Activated CD4-positive, alpha-beta memory T cell treated with anti-CD3 and anti-CD28 coated beads for 36 hours (primary cell): ENCODE results near the gene KCTD3. TPM values are rescaled to one million over a fixed set of nuclear protein-coding genes. Genes with fewer than 3 reads are reported as not detected.

Source experiments
- CTCF ChIA-PET: fragments of 350-600 bp; sonication (Branson Sonifier 250); formaldehyde crosslinking; loops from one replicate; lab custom pipeline; 2021; ENCODE audit warnings: antibody characterized with exemption, inconsistent platforms; lab: Charles Lee
- POLR2A ChIA-PET: fragments of 350-600 bp; sonication (Branson Sonifier 250); formaldehyde crosslinking; loops from one replicate; lab custom pipeline; 2021; ENCODE audit warnings: antibody characterized with exemption; lab: Charles Lee
- DNase-seq: peaks from one replicate; pipeline ENCODE4 v3.0.0-alpha.2; 2020
- H3K27ac Mint-ChIP-seq: one replicate; pipeline ENCODE4 v1.8.0; 2021; ENCODE audit warnings: mixed read lengths
- H3K27me3 Mint-ChIP-seq: one replicate; pipeline ENCODE4 v1.8.0; 2021; ENCODE audit warnings: mixed read lengths
- H3K36me3 Mint-ChIP-seq: one replicate; pipeline ENCODE4 v1.8.0; 2021; ENCODE audit warnings: mixed read lengths
- H3K4me1 Mint-ChIP-seq: one replicate; pipeline ENCODE4 v1.8.0; 2021; ENCODE audit warnings: low read depth, mixed read lengths
- H3K4me3 Mint-ChIP-seq: one replicate; pipeline ENCODE4 v1.8.0; 2021; ENCODE audit warnings: mild to moderate bottlenecking, mixed read lengths
- H3K9me3 Mint-ChIP-seq: one replicate; pipeline ENCODE4 v1.8.0; 2021; ENCODE audit warnings: mixed read lengths
- intact Hi-C: fragments of 100-400 bp; cut with micrococcal nuclease; formaldehyde crosslinking; loops from one replicate; pipeline ENCODE4 v1.15.1; 2023
- total RNA-seq, 2 experiments: library from RNA; stranded (reverse); gene quantifications; one replicate each; pipeline ENCODE4 v1.2.3, GENCODE V29; 2021

KCTD3 gene
- total RNA-seq, 2 experiments from 2014 or later: 1.3 to 2.7 TPM

DNA sequence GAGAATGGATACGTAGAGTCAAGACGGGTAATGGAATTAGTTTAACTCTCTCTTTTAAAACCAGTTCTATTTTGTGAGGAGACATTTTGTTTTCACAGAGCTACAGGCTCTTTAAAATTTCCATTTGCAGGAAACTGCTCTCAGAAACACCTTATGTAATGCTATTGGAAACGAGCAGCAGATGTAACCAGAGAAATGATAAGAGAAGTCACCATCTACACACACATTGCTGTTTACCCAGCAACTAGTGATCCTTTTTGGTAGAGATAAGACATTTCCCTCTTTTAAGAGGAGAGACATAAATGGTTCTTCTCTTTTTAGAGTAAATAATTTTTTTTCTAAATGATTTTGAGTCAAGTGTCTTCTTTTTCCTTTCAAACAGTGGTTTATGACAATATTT, 80.6 kb downstream of the KCTD3 start:
- DNase-seq: no peak
- POLR2A ChIA-PET: no interaction called here
- no peak overlapping the region for H3K27ac Mint-ChIP-seq
- no peaks in the 10 kb centered on the region for H3K36me3 Mint-ChIP-seq
- H3K4me3 Mint-ChIP-seq: no peak overlapping the region
- H3K4me1 Mint-ChIP-seq: peaks cover 6% of the 10 kb centered on the region
- no peaks in the 10 kb centered on the region for H3K9me3 Mint-ChIP-seq
- intact Hi-C loops: no loop called here
- CTCF ChIA-PET: no interaction called here
- no peaks in the 10 kb centered on the region for H3K27me3 Mint-ChIP-seq

GRCh38 chr1:215648957-215649356, 81.9 kb downstream of the KCTD3 start:
- intact Hi-C loops: no loop called here
- Mint-ChIP-seq H3K36me3 (no peaks in the 10 kb centered on the region), H3K27ac (no peak overlapping the region), H3K4me1 (peaks cover 6% of the 10 kb centered on the region), H3K4me3 (no peak overlapping the region), H3K27me3 (no peaks in the 10 kb centered on the region), H3K9me3 (no peaks in the 10 kb centered on the region)
- DNase-seq: no peak
- POLR2A ChIA-PET: no interaction called here
- CTCF ChIA-PET: no interaction called here

GRCh38 chr1:215650446-215651149, 83.5 kb downstream of the KCTD3 start:
- ChIA-PET CTCF (interaction anchor here (0.7 kb wide), 1 partner anchor 14 kb away, joined by 3 read pairs; no protein-coding TSS in a partner anchor), POLR2A (no interaction called here)
- Mint-ChIP-seq H3K4me1 (peaks cover 6% of the 10 kb centered on the region), H3K9me3 (no peaks in the 10 kb centered on the region), H3K27me3 (no peaks in the 10 kb centered on the region), H3K4me3 (no peak overlapping the region), H3K36me3 (no peaks in the 10 kb centered on the region), H3K27ac (no peak overlapping the region)
- intact Hi-C loops: no loop called here
- DNase-seq: no peak

GRCh38 chr1:215651867-215652266, 84.8 kb downstream of the KCTD3 start:
- DNase-seq: no peak
- no peaks in the 10 kb centered on the region for H3K9me3 Mint-ChIP-seq
- no peak overlapping the region for H3K27ac Mint-ChIP-seq
- intact Hi-C loops: no loop called here
- H3K4me1 Mint-ChIP-seq: peaks cover 6% of the 10 kb centered on the region
- ChIA-PET CTCF (no interaction called here), POLR2A (no interaction called here)
- H3K36me3 Mint-ChIP-seq: no peaks in the 10 kb centered on the region
- no peaks in the 10 kb centered on the region for H3K27me3 Mint-ChIP-seq
- no peak overlapping the region for H3K4me3 Mint-ChIP-seq

DNA sequence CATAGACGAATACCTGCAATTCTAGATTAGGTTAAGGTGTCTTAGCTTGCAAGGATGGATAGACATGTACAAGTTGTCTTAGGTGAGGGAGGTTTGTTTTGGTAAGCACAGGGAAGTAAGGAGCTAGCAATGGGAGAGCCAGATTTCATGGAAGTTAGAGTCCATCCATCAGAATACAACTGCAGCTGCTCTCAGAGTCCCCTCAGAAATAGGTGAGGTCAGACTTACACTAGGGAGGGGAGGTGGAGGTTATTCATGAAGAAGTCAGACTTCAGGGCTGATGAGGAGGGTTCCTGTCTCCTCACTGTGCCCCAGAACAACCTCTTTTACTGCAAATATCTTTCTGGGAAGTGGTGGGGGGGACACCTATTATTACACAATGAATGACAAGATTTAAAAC, 85.3 kb downstream of the KCTD3 start:
- H3K4me1 Mint-ChIP-seq: peaks cover 6% of the 10 kb centered on the region
- POLR2A ChIA-PET: no interaction called here

DNA sequence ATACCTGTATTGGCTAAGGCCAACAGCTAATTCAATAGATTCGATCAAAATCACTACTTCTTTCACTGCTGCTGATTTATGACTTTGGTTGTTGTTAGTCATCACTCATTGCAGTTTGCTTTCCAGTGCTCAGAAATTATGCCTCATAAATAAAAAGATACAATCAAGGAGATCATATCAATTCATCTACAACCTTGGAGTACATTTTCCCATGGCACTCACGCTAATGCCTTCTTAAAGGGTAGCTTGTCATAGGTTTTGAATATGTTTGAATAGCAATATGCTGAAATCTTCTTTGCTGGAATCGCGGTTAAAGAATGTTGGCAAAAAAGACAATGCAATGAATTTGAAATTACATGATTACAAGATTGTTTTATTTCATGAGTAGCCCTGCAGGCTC, 89.9 kb downstream of the KCTD3 start:
- Mint-ChIP-seq H3K27ac (no peak overlapping the region), H3K9me3 (no peaks in the 10 kb centered on the region), H3K4me1 (no peaks in the 10 kb centered on the region), H3K4me3 (no peak overlapping the region), H3K36me3 (no peaks in the 10 kb centered on the region), H3K27me3 (peaks cover 3% of the 10 kb centered on the region)
- no peak for DNase-seq
- ChIA-PET CTCF (no interaction called here), POLR2A (no interaction called here)
- intact Hi-C loops: no loop called here

More for the DNA sequence above, 85.3 kb downstream of the KCTD3 start:
- CTCF ChIA-PET: no interaction called here
- no peak overlapping the region for H3K27ac Mint-ChIP-seq
- H3K4me3 Mint-ChIP-seq: no peak overlapping the region
- no peaks in the 10 kb centered on the region for H3K36me3 Mint-ChIP-seq
- intact Hi-C loops: no loop called here
- no peak for DNase-seq
- no peaks in the 10 kb centered on the region for H3K9me3 Mint-ChIP-seq
- peaks cover under 1% of the 10 kb centered on the region for H3K27me3 Mint-ChIP-seq

DNA sequence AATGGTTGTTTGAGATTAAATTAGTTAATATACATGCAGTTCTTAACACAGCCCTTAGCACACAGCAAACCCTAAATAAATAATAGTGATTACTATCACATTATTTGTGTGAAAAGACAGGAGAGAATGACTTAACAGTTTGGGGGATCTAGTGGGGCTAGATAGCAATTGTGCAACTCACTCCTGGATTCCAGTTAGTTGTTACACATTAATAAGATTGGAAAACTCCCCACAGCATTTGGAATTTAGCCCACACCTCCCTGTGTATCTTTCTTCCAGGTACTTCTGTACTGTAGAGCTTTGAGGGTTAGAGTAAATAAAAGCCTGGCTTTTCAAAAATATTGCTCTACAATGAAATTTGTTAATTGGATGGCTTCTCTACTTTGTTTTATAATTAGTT, 93.2 kb downstream of the KCTD3 start:
- peaks cover 3% of the 10 kb centered on the region for H3K27me3 Mint-ChIP-seq
- H3K27ac Mint-ChIP-seq: no peak overlapping the region
- DNase-seq: no peak
- POLR2A ChIA-PET: no interaction called here
- CTCF ChIA-PET: no interaction called here
- intact Hi-C loops: no loop called here
- no peaks in the 10 kb centered on the region for H3K4me1 Mint-ChIP-seq
- no peaks in the 10 kb centered on the region for H3K9me3 Mint-ChIP-seq
- no peaks in the 10 kb centered on the region for H3K36me3 Mint-ChIP-seq
- H3K4me3 Mint-ChIP-seq: no peak overlapping the region

GRCh38 chr1:215661033-215661432, 93.9 kb downstream of the KCTD3 start:
- Mint-ChIP-seq H3K27me3 (peaks cover 3% of the 10 kb centered on the region), H3K27ac (no peak overlapping the region), H3K4me3 (no peak overlapping the region), H3K9me3 (no peaks in the 10 kb centered on the region), H3K4me1 (no peaks in the 10 kb centered on the region), H3K36me3 (no peaks in the 10 kb centered on the region)
- CTCF ChIA-PET: no interaction called here
- no peak for DNase-seq
- POLR2A ChIA-PET: no interaction called here
- intact Hi-C loops: no loop called here

DNA sequence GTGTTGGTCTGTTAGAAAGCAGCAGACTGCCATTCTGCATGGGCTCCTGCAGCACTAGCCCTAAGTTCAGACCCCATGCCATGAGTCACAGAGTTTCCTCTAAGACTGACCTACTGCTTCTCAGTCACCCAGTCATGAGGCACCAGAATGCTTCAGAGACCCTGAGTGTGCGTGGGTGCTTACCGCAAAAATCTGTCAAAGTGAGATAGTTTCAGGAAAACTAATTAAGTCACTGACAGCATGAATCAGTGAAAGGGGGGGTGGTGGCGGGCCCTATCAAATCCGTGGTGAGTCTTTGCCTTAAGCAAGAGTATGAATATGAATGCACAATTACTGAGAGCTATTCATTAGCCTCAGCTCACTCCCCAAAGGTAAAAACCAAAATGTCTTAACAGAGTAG, 98.1 kb downstream of the KCTD3 start:
- Mint-ChIP-seq H3K4me3 (no peak overlapping the region), H3K9me3 (no peaks in the 10 kb centered on the region), H3K27me3 (no peaks in the 10 kb centered on the region), H3K4me1 (no peaks in the 10 kb centered on the region), H3K27ac (no peak overlapping the region), H3K36me3 (no peaks in the 10 kb centered on the region)
- ChIA-PET CTCF (interaction anchor here (0.6 kb wide), 1 partner anchor 15 kb away, joined by 3 read pairs; no protein-coding TSS in a partner anchor), POLR2A (no interaction called here)
- intact Hi-C loops: no loop called here
- peak; percentile 51 for DNase-seq

- Mint-ChIP-seq H3K9me3 (no peaks in the 10 kb centered on the region), H3K36me3 (no peaks in the 10 kb centered on the region), H3K27ac (no peak overlapping the region), H3K27me3 (no peaks in the 10 kb centered on the region), H3K4me3 (no peak overlapping the region), H3K4me1 (no peaks in the 10 kb centered on the region)
- ChIA-PET POLR2A (no interaction called here), CTCF (no interaction called here)
- intact Hi-C loops: no loop called here
- DNase-seq: no peak
These were observed 100.7 kb downstream of the KCTD3 start for GRCh38 chr1:215667761-215668160.

- Mint-ChIP-seq H3K27ac (no peak overlapping the region), H3K4me1 (no peaks in the 10 kb centered on the region), H3K27me3 (no peaks in the 10 kb centered on the region), H3K9me3 (no peaks in the 10 kb centered on the region), H3K36me3 (no peaks in the 10 kb centered on the region), H3K4me3 (no peak overlapping the region)
- ChIA-PET POLR2A (no interaction called here), CTCF (no interaction called here)
- no peak for DNase-seq
- intact Hi-C loops: no loop called here
These were observed 102.8 kb downstream of the KCTD3 start for GRCh38 chr1:215669806-215670491.
